ENCODE data around the gene TTBK2.

- no peak for TF ChIP-seq CTCF (IDR thresholded peaks at IDR 0.05)
- no peak for TF ChIP-seq EP300 (IDR thresholded peaks at IDR 0.05)
- TF ChIP-seq POLR2A (IDR thresholded peaks at IDR 0.05), result no peak
These were observed 178.4 kb downstream of the TTBK2 start for GRCh38 chr15:42742149-42742548.
